ENCODE measurements around the gene ADCK1.

DNA sequence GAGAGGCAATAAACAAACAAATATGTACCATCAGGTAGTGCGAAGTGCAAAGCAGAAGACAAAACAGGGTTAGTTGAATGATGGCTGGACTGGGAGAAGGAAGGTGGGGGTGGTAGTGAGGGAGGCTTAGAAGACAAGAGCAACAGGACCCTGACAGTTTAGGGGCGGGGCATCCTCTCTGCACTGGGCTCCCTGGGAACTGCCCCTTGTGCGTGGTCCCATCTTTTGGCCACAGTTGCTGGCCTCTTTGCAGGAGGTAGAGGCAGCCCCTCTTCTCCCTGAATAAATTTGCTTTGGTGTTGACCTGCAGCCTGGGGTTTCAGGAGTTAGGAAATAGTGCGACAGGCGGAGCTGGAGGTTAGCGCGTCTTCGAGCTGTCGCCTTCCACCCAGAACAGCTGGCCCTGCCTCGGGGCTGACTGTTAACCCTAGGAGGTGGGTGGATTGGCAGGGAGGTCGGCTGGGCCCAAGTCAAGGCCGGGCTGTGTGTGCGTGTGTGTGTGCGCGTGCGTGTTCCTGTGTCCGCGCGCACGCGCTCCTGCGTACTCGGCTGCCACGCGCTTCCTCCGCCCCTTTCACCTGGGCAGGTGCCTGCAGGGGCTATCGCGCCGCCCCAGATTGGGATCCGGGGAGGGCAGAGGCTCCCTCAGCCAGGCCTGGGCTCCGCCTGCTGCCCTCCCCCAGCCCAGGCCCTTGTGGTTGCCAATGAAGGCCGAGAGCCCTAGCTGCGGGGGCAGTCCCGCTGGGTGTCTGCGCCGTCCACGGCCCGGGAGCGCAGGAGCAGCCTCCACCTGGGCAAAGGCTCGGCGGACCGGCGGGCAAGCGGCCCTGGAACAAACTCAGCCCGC lies 180.8 kb downstream of the ADCK1 start:
- TF ChIP-seq, protein P1, sequence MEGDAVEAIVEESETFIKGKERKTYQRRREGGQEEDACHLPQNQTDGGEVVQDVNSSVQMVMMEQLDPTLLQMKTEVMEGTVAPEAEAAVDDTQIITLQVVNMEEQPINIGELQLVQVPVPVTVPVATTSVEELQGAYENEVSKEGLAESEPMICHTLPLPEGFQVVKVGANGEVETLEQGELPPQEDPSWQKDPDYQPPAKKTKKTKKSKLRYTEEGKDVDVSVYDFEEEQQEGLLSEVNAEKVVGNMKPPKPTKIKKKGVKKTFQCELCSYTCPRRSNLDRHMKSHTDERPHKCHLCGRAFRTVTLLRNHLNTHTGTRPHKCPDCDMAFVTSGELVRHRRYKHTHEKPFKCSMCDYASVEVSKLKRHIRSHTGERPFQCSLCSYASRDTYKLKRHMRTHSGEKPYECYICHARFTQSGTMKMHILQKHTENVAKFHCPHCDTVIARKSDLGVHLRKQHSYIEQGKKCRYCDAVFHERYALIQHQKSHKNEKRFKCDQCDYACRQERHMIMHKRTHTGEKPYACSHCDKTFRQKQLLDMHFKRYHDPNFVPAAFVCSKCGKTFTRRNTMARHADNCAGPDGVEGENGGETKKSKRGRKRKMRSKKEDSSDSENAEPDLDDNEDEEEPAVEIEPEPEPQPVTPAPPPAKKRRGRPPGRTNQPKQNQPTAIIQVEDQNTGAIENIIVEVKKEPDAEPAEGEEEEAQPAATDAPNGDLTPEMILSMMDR (IDR thresholded peaks at IDR 0.05), result no peak
- TF ChIP-seq POLR2A (IDR thresholded peaks at IDR 0.05), result no peak
